Panc1 (cell line): ENCODE results near the gene DENND6B. TPM values are rescaled to one million over a fixed set of nuclear protein-coding genes. Genes with fewer than 3 reads are reported as not detected.

ENCODE experiments used
- ATAC-seq: fragments of 200-7000 bp; cut with Tn5 transposase; 2 replicates; pipeline ENCODE4 v1.9.1; 2020; ENCODE audit warnings: mild to moderate bottlenecking, moderate library complexity
- BruUV-seq: library from RNA; stranded (reverse); fragments of 400-500 nt; replicated peaks from 2 replicates; lab custom pipeline; 2021; lab: Mats Ljungman, UMichigan
- CTCF ChIA-PET: fragments of 300-600 bp; sonication (Branson Sonifier 250); formaldehyde crosslinking; loops from one replicate; lab custom pipeline; 2022; ENCODE audit warnings: antibody characterized with exemption; lab: Charles Lee
- POLR2A ChIA-PET: fragments of 300-600 bp; sonication (Branson Sonifier 250); formaldehyde crosslinking; loops from one replicate; lab custom pipeline; 2022; ENCODE audit warnings: antibody characterized with exemption; lab: Charles Lee
- DNase-seq: peaks from one replicate; pipeline ENCODE4 v3.0.0-alpha.2; 2010; ENCODE audit warnings: low read depth, low spot score
- H3K27ac ChIP-seq: 2 replicates; pipeline ENCODE4 v1.5.1; 2011; ENCODE audit warnings: mild to moderate bottlenecking, low read length, inconsistent platforms
- H3K27me3 ChIP-seq: fragments of 200-500 bp; sonication (Bioruptor generic); 2 replicates; pipeline ENCODE4 v1.6.0; 2014; ENCODE audit warnings: low read length, inconsistent platforms; ENCODE audit not compliant: control insufficient read depth, insufficient read depth
- H3K36me3 ChIP-seq: fragments of 200-500 bp; sonication (Bioruptor generic); 2 replicates; pipeline ENCODE4 v1.5.1; 2014; ENCODE audit warnings: inconsistent platforms, mild to moderate bottlenecking, low read length, moderate library complexity; ENCODE audit not compliant: control insufficient read depth, insufficient read depth
- H3K4me1 ChIP-seq: 2 replicates; pipeline ENCODE4 v1.5.1; 2011; ENCODE audit warnings: inconsistent platforms, mild to moderate bottlenecking, low read length, moderate library complexity; ENCODE audit not compliant: control insufficient read depth, insufficient read depth
- H3K4me3 ChIP-seq, 2 experiments: 2 replicates each; pipeline ENCODE4 v1.5.1; 2011 to 2012; ENCODE audit warnings: low read depth in 2 of 2, low read length in 2 of 2, mild to moderate bottlenecking in 2 of 2, inconsistent platforms in 1 of 2, moderate library complexity in 1 of 2
- H3K9me3 ChIP-seq: fragments of 200-500 bp; sonication (Bioruptor generic); 2 replicates; pipeline ENCODE4 v1.5.1; 2014; ENCODE audit warnings: low read depth, mild to moderate bottlenecking, inconsistent platforms, low read length, moderate library complexity; ENCODE audit not compliant: control insufficient read depth, insufficient read depth
- POLR2AphosphoS5 ChIP-seq: IDR thresholded peaks from 2 replicates; pipeline ENCODE4 v1.6.1; 2012; ENCODE audit warnings: mild to moderate bottlenecking, low read depth, low read length, moderate library complexity
- REST ChIP-seq, 2 experiments: IDR thresholded peaks; 2 replicates each; pipeline ENCODE4 v1.6.1; 2011 to 2012; ENCODE audit warnings: low read depth in 2 of 2, control low read depth in 1 of 2, low read length in 1 of 2, mild to moderate bottlenecking in 1 of 2, moderate library complexity in 1 of 2; ENCODE audit not compliant: insufficient read depth in 1 of 2
- SIN3A ChIP-seq: IDR thresholded peaks from 2 replicates; pipeline ENCODE4 v1.6.1; 2012; ENCODE audit warnings: low read depth, mild to moderate bottlenecking, low read length, moderate library complexity, borderline replicate concordance; ENCODE audit not compliant: insufficient read depth
- TCF7L2 ChIP-seq: IDR thresholded peaks from 2 replicates; pipeline ENCODE4 v1.6.1; 2011; ENCODE audit warnings: mild to moderate bottlenecking, low read depth, low read length, inconsistent platforms
- in situ Hi-C: cut with HindIII; loops from 2 replicates; pipeline ENCODE4 v1.10.0; 2016; ENCODE audit warnings: low sequenced_read_pairs, low pct_unique_long_range_greater_than_20kb
- intact Hi-C: fragments of 100-400 bp; cut with micrococcal nuclease; formaldehyde crosslinking; loops from one replicate; pipeline ENCODE4 v1.10.0; 2022; ENCODE audit not compliant: unreplicated experiment
- total RNA-seq: library from RNA; stranded (reverse); gene quantifications from one replicate; pipeline ENCODE4 v1.2.1, GENCODE V29; 2021; ENCODE audit not compliant: unreplicated experiment
- TF ChIP-seq, protein P1 (sequence below): fragments of 450-650 bp; IDR thresholded peaks from 2 replicates; pipeline ENCODE4 v1.5.1; 2017; ENCODE audit warnings: mild to moderate bottlenecking

DENND6B gene
- total RNA-seq, 1 experiment from 2014 or later, result 5.8 TPM

DNA sequence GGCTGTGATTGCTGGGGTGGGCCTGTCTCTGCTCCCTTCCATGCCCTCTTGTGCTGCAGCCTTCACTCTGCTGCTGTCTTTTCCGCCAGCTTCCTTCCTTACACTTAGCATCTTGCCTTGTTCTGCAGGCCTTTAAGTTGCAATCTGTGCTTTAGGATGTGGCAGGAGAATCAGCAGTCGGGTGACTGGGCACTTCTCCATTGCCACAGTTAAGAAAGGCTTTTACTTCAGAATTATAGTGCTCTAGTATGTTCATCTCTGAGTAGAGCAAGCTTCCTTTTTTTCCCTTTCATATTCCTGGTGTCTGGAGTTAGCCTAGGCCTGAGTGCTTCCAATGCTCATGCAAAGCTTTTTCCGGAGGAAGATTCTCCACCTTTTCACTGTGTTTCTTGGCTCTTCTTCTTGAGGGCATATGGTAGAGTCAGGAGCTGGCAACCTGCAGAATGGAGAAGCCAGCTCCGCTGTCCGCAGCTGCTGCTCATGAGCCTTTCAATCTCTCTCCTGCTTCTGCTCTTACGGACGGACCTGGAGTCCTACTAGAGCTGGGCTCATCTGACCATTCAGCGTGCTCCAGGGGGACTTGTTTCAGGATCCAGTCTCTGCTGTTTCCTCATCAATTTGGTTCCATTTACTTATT is 36.5 kb upstream of the DENND6B start:
- CTCF ChIA-PET, result no interaction called here
- Histone ChIP-seq H3K4me1 (peaks cover 6% of the 10 kb centered on the region), H3K36me3 (no peaks in the 10 kb centered on the region), H3K27me3 (no peaks in the 10 kb centered on the region), H3K4me3 (no peak overlapping the region), H3K9me3 (no peaks in the 10 kb centered on the region), H3K27ac (no peak overlapping the region)
- DNase-seq (no peak), ATAC-seq (no peak)
- in situ Hi-C loops, result no loop called here
- POLR2A ChIA-PET, result no interaction called here
- BruUV-seq, result no TSS peak
- intact Hi-C loops, result no loop called here
- no peak for TF ChIP-seq TCF7L2

DNA sequence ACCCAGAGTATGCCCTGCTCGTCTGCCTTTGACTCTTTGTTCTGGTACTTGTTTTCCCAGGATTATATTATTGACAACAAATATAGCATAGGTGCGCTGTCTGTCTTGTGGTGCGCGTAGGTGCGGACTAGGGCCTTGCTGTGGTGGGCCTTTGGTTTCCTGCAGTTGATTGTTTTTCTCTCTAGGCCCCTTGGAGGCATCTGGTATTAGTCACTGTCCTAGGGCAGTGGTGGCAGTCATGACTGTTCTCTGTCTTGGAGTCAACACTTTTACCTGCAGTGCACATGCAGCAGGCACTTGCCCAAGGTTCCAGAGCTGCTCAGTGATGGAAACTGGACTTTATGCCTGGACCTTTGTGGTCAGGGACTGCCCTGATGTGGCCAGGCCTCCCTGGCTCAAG is 34.9 kb upstream of the DENND6B start:
- Histone ChIP-seq H3K9me3 (no peaks in the 10 kb centered on the region), H3K4me1 (peaks cover 5% of the 10 kb centered on the region), H3K27ac (no peak overlapping the region), H3K27me3 (no peaks in the 10 kb centered on the region), H3K4me3 (no peak overlapping the region), H3K36me3 (no peaks in the 10 kb centered on the region)
- ATAC-seq (no peak), DNase-seq (no peak)
- no TSS peak for BruUV-seq
- intact Hi-C loops, result no loop called here
- in situ Hi-C loops, result no loop called here
- ChIA-PET POLR2A (no interaction called here), CTCF (no interaction called here)
- TF ChIP-seq TCF7L2, result no peak
- TF ChIP-seq, protein P1, sequence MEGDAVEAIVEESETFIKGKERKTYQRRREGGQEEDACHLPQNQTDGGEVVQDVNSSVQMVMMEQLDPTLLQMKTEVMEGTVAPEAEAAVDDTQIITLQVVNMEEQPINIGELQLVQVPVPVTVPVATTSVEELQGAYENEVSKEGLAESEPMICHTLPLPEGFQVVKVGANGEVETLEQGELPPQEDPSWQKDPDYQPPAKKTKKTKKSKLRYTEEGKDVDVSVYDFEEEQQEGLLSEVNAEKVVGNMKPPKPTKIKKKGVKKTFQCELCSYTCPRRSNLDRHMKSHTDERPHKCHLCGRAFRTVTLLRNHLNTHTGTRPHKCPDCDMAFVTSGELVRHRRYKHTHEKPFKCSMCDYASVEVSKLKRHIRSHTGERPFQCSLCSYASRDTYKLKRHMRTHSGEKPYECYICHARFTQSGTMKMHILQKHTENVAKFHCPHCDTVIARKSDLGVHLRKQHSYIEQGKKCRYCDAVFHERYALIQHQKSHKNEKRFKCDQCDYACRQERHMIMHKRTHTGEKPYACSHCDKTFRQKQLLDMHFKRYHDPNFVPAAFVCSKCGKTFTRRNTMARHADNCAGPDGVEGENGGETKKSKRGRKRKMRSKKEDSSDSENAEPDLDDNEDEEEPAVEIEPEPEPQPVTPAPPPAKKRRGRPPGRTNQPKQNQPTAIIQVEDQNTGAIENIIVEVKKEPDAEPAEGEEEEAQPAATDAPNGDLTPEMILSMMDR, result no peak
- no peak for TF ChIP-seq POLR2AphosphoS5
- TF ChIP-seq SIN3A, result no peak
- TF ChIP-seq REST (IDR thresholded peaks at IDR 0.05; ENCODE audit: insufficient read depth in 1 of 2, low read depth in 2 of 2, low read length in 1 of 2), result no peak

- no TSS peak for BruUV-seq
- H3K4me1 ChIP-seq, result peaks cover 4% of the 10 kb centered on the region
- in situ Hi-C loops, result no loop called here
- intact Hi-C loops, result no loop called here
- H3K4me3 ChIP-seq, result no peak overlapping the region
- no peak overlapping the region for H3K27ac ChIP-seq
- ATAC-seq (no peak), DNase-seq (no peak)
- TF ChIP-seq POLR2AphosphoS5, result no peak
- TF ChIP-seq REST (IDR thresholded peaks at IDR 0.05; ENCODE audit: insufficient read depth in 1 of 2, low read depth in 2 of 2, low read length in 1 of 2), result no peak
- TF ChIP-seq, protein P1, result no peak
- no peak for TF ChIP-seq SIN3A
- no peak for TF ChIP-seq TCF7L2
- CTCF ChIA-PET, result no interaction called here
- no peaks in the 10 kb centered on the region for H3K9me3 ChIP-seq
- no peaks in the 10 kb centered on the region for H3K36me3 ChIP-seq
- POLR2A ChIA-PET, result no interaction called here
- no peaks in the 10 kb centered on the region for H3K27me3 ChIP-seq
These were observed 34.4 kb upstream of the DENND6B start for GRCh38 chr22:50361222-50361621.
